IgD-negative memory B cell (primary cell): Measurements from ENCODE around the gene NAP1L1. TPM values are rescaled to one million over a fixed set of nuclear protein-coding genes. Genes with fewer than 3 reads are reported as not detected.

Experiments used
- polyA plus RNA-seq: library from polyadenylated mRNA; unstranded; fragments of 300-500 nt; fragmentation: Illumina TruSeq; gene quantifications from one replicate; pipeline ENCODE4 v1.2.3, GENCODE V29; 2021

NAP1L1 gene
- polyA plus RNA-seq, 1 donor from 2014 or later = 223 TPM

Other genes starting within 250 kb of the NAP1L1 start
- gene PHLDA1, start 52.9 kb downstream of the NAP1L1 start, polyA plus RNA-seq = 0.08 TPM